GM23338 (cell line): ENCODE results near the gene ARHGEF17.

ENCODE experiments used
- POLR2AphosphoS5 ChIP-seq: IDR thresholded peaks from 2 replicates; pipeline ENCODE4 v1.6.1; 2016; ENCODE audit warnings: antibody characterized with exemption, low read depth
- TF ChIP-seq, protein P1 (sequence below), 2 experiments: fragments of 200-600 bp in 1 of 2; sonication (generic) in 1 of 2; conservative IDR thresholded peaks; 2 replicates each; pipeline versions ENCODE4 v1.5.1 to v1.6.1; 2016 to 2017; ENCODE audit warnings: antibody characterized with exemption in 2 of 2, low read depth in 2 of 2, mild to moderate bottlenecking in 2 of 2, moderate library complexity in 1 of 2

DNA sequence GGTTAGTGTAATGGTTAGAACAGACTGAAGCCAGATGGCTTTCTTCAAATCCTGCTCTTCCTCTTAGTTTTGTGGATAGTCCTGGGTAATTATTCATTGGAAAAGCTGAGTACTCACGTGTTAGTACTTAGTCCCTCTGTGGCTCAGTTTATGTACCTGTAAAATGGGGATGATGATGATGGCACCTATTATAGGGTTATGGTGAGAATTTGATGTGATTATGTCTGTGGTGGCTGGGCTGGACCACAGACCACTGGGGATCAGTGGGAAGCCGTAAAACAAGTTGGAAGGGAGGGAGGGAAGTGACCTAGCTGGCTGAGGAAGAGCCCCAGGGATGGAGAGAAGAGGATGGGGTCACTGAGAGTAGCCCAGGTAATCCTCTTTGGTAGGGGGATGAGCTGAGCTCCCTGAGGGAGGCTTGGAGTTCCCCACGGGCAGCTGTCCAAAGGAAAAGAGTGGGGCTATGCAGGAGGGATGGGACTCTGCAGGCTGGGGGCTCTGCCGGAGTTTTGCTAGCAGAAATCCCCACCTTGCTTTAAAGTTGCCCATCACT lies 19.8 kb downstream of the ARHGEF17 start:
- TF ChIP-seq, protein P1, sequence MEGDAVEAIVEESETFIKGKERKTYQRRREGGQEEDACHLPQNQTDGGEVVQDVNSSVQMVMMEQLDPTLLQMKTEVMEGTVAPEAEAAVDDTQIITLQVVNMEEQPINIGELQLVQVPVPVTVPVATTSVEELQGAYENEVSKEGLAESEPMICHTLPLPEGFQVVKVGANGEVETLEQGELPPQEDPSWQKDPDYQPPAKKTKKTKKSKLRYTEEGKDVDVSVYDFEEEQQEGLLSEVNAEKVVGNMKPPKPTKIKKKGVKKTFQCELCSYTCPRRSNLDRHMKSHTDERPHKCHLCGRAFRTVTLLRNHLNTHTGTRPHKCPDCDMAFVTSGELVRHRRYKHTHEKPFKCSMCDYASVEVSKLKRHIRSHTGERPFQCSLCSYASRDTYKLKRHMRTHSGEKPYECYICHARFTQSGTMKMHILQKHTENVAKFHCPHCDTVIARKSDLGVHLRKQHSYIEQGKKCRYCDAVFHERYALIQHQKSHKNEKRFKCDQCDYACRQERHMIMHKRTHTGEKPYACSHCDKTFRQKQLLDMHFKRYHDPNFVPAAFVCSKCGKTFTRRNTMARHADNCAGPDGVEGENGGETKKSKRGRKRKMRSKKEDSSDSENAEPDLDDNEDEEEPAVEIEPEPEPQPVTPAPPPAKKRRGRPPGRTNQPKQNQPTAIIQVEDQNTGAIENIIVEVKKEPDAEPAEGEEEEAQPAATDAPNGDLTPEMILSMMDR (conservative IDR thresholded peaks at IDR 0.05; ENCODE audit: low read depth in 2 of 2), result no peak
- TF ChIP-seq POLR2AphosphoS5, result no peak
